Amniotic epithelial cell (primary cell): ENCODE results near the gene PGK2.

Source experiments
- DNase-seq: peaks from one replicate; pipeline ENCODE4 v3.0.0-alpha.2; 2010; ENCODE audit warnings: low read depth

The PGK2 gene

DNA sequence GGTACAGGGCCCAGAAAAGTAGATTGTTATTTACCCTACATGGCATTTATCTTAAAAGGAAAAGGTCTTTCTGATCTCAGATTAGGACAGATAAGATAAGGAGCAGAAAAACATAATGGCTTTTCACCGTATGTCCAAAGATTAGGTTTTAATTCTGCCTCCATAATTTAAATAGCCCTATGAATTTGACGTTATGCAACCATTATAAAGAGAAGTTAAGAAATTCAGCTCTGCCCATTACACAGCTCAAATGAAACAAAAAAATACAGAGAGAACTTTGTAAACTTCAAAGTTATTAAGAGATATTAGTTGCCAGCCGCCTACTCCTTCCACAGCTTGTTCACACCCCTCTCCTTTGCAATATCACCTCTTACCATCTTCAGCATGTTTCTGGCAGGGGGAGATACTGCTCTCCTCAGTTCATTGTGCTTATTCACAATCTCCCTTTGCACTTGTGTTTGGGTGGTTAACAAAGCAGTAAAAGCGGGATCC, 51.0 kb downstream of the PGK2 start:
- DNase-seq: no peak
